HTR-8/SVneo (cell line): ENCODE results near the gene RNASE4.
"Not testable (repeated sequence)": the region's sequence is repeated elsewhere in the genome, so short reads cannot be mapped to it uniquely, and the experiment has no call there.

Experiments used
- DNase-seq: peaks from one replicate; pipeline ENCODE4 v3.0.0; 2011; ENCODE audit warnings: low spot score, mixed read lengths; ENCODE audit not compliant: insufficient read length
- FAIRE-seq: peaks from 2 replicates; lab custom pipeline; 2011; peaks lifted over from hg19 to GRCh38; lab: Jason Lieb, UNC

The RNASE4 gene

GRCh38 chr14:20683891-20684661, at the start of gene RNASE4:
Gene RNASE4 (plus strand): TSS chr14:20684560. CDS start chr14:20699372, 14,812 bp downstream.
- DNase-seq: no peak
- no peak for FAIRE-seq

- DNase-seq (no peak), FAIRE-seq (no peak)
Observed at GRCh38 chr14:20641591-20641990, 42.8 kb upstream of the RNASE4 start, which contains the start of gene OR6S1. Gene OR6S1 (minus strand): TSS chr14:20641691. CDS start chr14:20641691, 0 bp downstream.

GRCh38 chr14:20642182-20642581, 42.2 kb upstream of the RNASE4 start:
- no peak for FAIRE-seq
- no peak for DNase-seq

- not testable (repeated sequence) for DNase-seq, FAIRE-seq
Observed at GRCh38 chr14:20642755-20643154, 41.6 kb upstream of the RNASE4 start.

GRCh38 chr14:20644520-20644919, 39.8 kb upstream of the RNASE4 start:
- no peak for FAIRE-seq
- DNase-seq: no peak

- no peak for FAIRE-seq
- DNase-seq: no peak
Observed at GRCh38 chr14:20645481-20645880, 38.9 kb upstream of the RNASE4 start.

- DNase-seq: no peak
- no peak for FAIRE-seq
Observed at GRCh38 chr14:20652996-20653975, 31.1 kb upstream of the RNASE4 start.

- FAIRE-seq: no peak
Observed at GRCh38 chr14:20655851-20656250, 28.5 kb upstream of the RNASE4 start.

GRCh38 chr14:20656274-20656673, 28.1 kb upstream of the RNASE4 start:
- no peak for FAIRE-seq
- DNase-seq: no peak

More at GRCh38 chr14:20655851-20656250, 28.5 kb upstream of the RNASE4 start:
- no peak for DNase-seq

- no peak for FAIRE-seq
Observed at GRCh38 chr14:20657216-20658211, 26.8 kb upstream of the RNASE4 start.

GRCh38 chr14:20658246-20658645, 26.1 kb upstream of the RNASE4 start:
- no peak for FAIRE-seq
- DNase-seq: no peak

More at GRCh38 chr14:20657216-20658211, 26.8 kb upstream of the RNASE4 start:
- DNase-seq: no peak

- FAIRE-seq: no peak
- DNase-seq: no peak
Observed at GRCh38 chr14:20659336-20659735, 25.0 kb upstream of the RNASE4 start.

- DNase-seq: no peak
- FAIRE-seq: no peak
Observed at GRCh38 chr14:20659813-20660395, 24.5 kb upstream of the RNASE4 start.

GRCh38 chr14:20661197-20661596, 23.2 kb upstream of the RNASE4 start:
- DNase-seq (no peak), FAIRE-seq (no peak)

GRCh38 chr14:20662968-20663732, 21.2 kb upstream of the RNASE4 start:
- no peak for FAIRE-seq
- DNase-seq: no peak

GRCh38 chr14:20666400-20666961, 17.9 kb upstream of the RNASE4 start:
- not testable (repeated sequence) for FAIRE-seq, DNase-seq

- FAIRE-seq (no peak), DNase-seq (no peak)
Observed at GRCh38 chr14:20667957-20668356, 16.4 kb upstream of the RNASE4 start.

GRCh38 chr14:20668969-20669368, 15.4 kb upstream of the RNASE4 start:
- no peak for FAIRE-seq
- no peak for DNase-seq
